ENCODE measurements around the gene WEE2.

DNA sequence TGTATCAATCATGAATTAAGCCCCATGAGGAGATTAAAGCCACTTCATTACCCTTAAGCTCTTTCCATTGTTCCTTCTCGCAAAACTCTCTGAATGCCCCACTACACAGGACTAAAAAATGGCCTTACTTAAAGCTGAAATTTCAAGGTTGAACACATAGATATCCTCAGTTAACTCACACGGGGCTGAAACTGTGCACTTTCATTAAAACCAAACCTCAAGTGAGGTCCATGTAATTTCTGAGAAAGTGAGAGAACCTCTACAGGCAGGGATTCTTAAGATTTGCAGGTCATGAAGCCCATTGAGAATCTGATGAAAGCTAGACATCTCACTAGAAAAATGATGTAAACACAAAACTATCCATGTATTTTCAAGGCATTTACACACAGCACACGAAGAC, 22.1 kb upstream of the WEE2 start:
- TF ChIP-seq, protein P1, sequence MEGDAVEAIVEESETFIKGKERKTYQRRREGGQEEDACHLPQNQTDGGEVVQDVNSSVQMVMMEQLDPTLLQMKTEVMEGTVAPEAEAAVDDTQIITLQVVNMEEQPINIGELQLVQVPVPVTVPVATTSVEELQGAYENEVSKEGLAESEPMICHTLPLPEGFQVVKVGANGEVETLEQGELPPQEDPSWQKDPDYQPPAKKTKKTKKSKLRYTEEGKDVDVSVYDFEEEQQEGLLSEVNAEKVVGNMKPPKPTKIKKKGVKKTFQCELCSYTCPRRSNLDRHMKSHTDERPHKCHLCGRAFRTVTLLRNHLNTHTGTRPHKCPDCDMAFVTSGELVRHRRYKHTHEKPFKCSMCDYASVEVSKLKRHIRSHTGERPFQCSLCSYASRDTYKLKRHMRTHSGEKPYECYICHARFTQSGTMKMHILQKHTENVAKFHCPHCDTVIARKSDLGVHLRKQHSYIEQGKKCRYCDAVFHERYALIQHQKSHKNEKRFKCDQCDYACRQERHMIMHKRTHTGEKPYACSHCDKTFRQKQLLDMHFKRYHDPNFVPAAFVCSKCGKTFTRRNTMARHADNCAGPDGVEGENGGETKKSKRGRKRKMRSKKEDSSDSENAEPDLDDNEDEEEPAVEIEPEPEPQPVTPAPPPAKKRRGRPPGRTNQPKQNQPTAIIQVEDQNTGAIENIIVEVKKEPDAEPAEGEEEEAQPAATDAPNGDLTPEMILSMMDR (IDR thresholded peaks at IDR 0.05): no peak
- no peak for TF ChIP-seq POLR2A (IDR thresholded peaks at IDR 0.05)
